ENCODE data around the gene TMEM72.

Gene TMEM72

GRCh38 chr10:44981172-44982113 is 70.3 kb downstream of the TMEM72 start:
- no peak for DNase-seq

- no peak for DNase-seq
These were observed 71.0 kb downstream of the TMEM72 start for GRCh38 chr10:44982114-44982460.

- no peak for DNase-seq
These were observed 71.4 kb downstream of the TMEM72 start for GRCh38 chr10:44982496-44982895.

DNA sequence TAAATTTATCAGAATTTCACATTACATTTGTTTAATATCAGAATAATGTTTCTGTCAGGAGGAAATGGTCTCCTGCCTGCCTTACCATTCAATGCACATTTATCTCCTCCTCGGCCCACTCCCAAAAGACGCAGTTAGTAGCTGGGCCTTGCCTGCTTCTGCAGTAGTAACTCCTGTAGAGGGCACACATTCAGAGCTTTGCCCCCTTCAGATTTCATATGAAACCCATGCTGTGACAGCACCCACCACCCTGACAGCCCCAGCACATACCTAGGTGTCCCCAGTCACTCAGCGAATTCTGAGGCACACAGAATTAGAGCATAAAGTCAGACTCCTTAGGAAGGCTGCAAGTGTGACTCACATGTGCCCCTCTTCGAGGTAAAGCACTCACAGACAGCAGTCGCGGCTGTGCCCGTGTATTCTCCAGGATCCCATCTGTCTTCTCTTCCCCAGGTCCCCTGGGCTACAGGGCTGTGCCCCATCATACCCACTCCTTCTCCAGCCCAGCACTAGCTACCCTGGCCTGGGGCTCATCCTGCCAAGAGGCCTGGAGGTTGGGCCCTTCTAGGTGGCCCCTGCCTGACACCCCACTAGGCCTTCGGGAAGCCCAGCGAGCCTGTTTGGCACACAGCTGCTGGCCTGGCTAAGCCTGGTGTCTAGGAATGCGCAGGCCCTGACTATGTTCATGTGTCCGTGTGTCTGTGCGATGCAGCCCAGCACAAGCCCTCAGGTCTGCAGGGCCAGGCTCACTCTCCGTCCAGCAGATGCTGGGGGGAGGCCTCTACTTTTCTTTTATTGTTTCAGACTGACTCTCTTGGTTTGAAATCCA is 72.1 kb downstream of the TMEM72 start:
- no peak for DNase-seq

GRCh38 chr10:44983895-44984278 is 72.8 kb downstream of the TMEM72 start:
- DNase-seq, result no peak

- DNase-seq, result no peak
These were observed 73.5 kb downstream of the TMEM72 start for GRCh38 chr10:44984671-44985101.

DNA sequence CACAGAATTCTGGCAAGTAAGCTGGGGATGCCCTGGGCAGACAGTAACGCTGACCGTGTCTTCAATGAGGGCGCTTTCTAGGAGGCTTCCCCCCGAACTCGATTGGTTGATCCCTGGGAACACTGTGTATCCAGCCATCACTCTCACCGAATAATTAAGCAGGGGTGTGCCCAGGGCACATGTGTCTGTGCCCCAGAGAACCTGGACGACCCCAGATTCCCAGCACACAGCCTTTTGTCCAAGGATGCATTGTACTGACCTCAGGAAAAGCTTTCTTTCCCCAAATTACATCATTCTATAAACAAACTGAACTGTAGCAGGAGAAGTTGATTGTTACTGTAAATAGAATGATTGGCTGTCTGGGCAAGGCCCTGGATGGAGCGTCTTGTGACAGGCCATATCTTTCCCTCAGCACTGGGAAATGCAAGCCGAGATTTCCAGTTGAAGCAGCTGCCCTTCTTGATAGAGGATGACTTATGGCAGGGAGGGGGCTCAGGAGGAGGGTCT is 74.1 kb downstream of the TMEM72 start:
- DNase-seq, result no peak

DNA sequence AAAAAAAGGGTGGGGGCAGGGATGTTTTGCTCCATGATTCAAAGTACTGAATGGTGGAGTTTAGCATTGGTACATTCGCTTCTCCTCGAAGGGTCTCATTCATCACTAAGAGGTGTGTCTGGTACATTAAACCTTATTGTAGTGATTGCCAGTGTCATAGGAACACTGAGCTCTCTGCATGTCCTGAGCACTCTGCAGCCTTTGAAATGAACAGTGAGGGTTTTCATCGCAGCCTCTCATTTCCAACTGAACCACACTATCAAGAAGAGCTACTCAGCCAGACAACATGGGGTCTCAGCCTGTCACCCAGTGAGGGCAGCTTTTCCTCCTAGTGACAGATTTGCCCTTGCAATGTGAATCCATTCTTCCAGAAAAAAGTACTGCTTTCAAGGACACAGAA is 75.0 kb downstream of the TMEM72 start:
- no peak for DNase-seq
